IMR-90 (cell line): ENCODE measurements around the gene EFEMP2.

Experiments
- BHLHE40 ChIP-seq: fragments of 150-350 bp; IDR thresholded peaks from 2 replicates; pipeline ENCODE4 v1.6.1; 2016; ENCODE audit warnings: mild to moderate bottlenecking, low read depth, low read length
- CEBPB ChIP-seq: IDR thresholded peaks from 2 replicates; pipeline ENCODE4 v1.6.1; 2012; ENCODE audit warnings: low read depth, low read length, improper control_type of control experiment
- CTCF ChIP-seq: conservative IDR thresholded peaks from 2 replicates; pipeline ENCODE4 v1.5.1; 2012; ENCODE audit warnings: mild to moderate bottlenecking, low read depth, low read length, improper control_type of control experiment
- FOS ChIP-seq: fragments of 150-350 bp; IDR thresholded peaks from 2 replicates; pipeline ENCODE4 v1.6.1; 2016; ENCODE audit warnings: low read depth, low read length
- MAFK ChIP-seq: IDR thresholded peaks from 2 replicates; pipeline ENCODE4 v1.6.1; 2012; ENCODE audit warnings: low read depth, low read length, improper control_type of control experiment
- MXI1 ChIP-seq: IDR thresholded peaks from 2 replicates; pipeline ENCODE4 v1.6.1; 2012; ENCODE audit warnings: low read depth, mild to moderate bottlenecking, low read length, moderate library complexity, borderline replicate concordance
- POLR2A ChIP-seq: IDR thresholded peaks from 2 replicates; pipeline ENCODE4 v1.6.1; 2012; ENCODE audit warnings: mild to moderate bottlenecking, low read depth, low read length
- RAD21 ChIP-seq: IDR thresholded peaks from 2 replicates; pipeline ENCODE4 v1.6.1; 2012; ENCODE audit warnings: low read length, improper control_type of control experiment
- RFX5 ChIP-seq: IDR thresholded peaks from 2 replicates; pipeline ENCODE4 v1.8.0; 2012; ENCODE audit warnings: low read depth, mild to moderate bottlenecking, low read length, moderate library complexity
- SMC3 ChIP-seq: fragments of 150-350 bp; IDR thresholded peaks from 2 replicates; pipeline ENCODE4 v1.6.1; 2016; ENCODE audit warnings: low read depth, mild to moderate bottlenecking, antibody characterized with exemption, low read length, moderate library complexity
- USF2 ChIP-seq: fragments of 150-350 bp; IDR thresholded peaks from 2 replicates; pipeline ENCODE4 v1.6.1; 2017; ENCODE audit warnings: mild to moderate bottlenecking, antibody characterized with exemption, low read length, low read depth

GRCh38 chr11:65888163-65888814 lies 15.7 kb upstream of the EFEMP2 start, which contains the start of gene FIBP:
- TF ChIP-seq CTCF = peak; percentile 83
- peak; percentile 65 for TF ChIP-seq POLR2A
- TF ChIP-seq BHLHE40 = 0 out of 2 replicates have a peak, but pooled peaks have one; percentile 28
- no peak for TF ChIP-seq USF2
- peak; percentile 41 for TF ChIP-seq SMC3
- no peak for TF ChIP-seq CEBPB
- TF ChIP-seq RAD21 = no peak; the same call in none of the 2 replicates
- TF ChIP-seq RFX5 = no peak
- 0 out of 2 replicates have a peak, but pooled peaks have one; percentile 44 for TF ChIP-seq MXI1
- no peak; the same call in 1 of the 2 replicates for TF ChIP-seq FOS
- TF ChIP-seq MAFK = no peak
